Mucosa of gallbladder (tissue), 1 donor: ENCODE data around the gene ARSB. TPM values are rescaled to one million over a fixed set of nuclear protein-coding genes. Genes with fewer than 3 reads are reported as not detected.
"Not testable (repeated sequence)": the region's sequence is repeated elsewhere in the genome, so short reads cannot be mapped to it uniquely, and the experiment has no call there.

Experiments
- DNase-seq: peaks from one replicate; pipeline ENCODE4 v3.0.0-alpha.2; 2020; ENCODE audit warnings: low spot score
- total RNA-seq: library from RNA; stranded (reverse); gene quantifications from one replicate; pipeline ENCODE4 v1.2.1, GENCODE V29; 2021
- donor health status: DM: no; HTN: no; CAD: no.

Gene ARSB
- total RNA-seq, 1 donor from 2014 or later: 13.6 TPM

DNA sequence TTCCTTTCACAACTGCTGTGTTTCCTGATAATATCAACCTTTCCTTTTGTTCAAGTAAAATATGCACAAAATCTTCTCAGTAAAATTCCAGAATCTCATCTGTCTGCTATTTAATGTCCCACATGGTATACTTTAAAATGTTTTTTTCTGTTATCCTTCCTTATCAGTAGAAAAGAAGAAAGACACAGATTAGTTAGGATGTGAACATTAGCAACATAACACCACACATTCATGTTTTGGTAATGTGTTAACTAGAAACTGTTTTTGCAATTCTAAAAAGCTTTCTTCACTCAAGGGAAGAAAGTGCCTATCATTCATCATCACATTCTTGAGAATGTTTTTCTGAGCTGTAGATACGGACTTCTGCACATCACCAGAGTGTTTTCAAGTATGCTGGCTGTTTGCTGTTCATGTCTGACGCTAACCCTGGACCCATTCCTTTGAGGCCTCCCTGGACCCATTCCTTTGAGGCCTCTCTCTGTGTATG, 10.5 kb upstream of the ARSB start:
- no peak for DNase-seq

DNA sequence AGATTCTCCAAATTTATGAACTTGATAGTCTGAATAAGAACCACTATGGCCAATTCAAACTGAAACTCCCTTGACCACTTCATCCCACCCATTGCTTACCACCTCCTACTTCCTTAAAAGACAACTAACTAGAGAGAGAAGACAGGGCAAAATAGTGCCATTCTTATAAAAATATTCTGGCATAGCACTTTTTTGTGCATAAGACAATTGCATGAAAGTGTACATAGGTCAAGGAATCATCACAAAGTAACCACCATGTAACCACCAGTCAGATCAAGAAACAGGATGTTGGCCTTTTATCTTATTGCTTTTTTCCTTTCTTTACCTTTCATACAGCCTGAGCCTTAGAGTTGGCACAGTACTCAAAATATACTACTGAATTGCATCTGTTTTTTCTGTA, 8.1 kb upstream of the ARSB start:
- no peak for DNase-seq

DNA sequence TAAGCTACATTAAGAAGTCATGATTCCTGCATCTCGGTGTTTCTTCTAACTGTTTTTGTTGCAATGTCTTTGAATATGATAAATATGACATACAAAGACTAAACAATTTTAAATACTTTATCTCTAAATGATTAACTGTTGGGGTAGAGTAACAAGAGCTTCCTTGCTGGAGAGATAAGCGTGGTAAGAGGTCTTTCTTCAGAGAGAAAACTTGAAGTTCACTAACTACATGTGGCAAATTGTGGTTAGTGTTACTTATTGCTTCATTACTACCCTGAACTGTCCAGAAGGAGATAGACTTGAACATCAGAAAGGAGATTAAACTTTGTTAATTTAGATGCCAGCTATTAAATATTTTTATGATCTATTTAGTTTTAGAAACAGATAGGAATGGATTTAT, 7.0 kb upstream of the ARSB start:
- DNase-seq: no peak

DNA sequence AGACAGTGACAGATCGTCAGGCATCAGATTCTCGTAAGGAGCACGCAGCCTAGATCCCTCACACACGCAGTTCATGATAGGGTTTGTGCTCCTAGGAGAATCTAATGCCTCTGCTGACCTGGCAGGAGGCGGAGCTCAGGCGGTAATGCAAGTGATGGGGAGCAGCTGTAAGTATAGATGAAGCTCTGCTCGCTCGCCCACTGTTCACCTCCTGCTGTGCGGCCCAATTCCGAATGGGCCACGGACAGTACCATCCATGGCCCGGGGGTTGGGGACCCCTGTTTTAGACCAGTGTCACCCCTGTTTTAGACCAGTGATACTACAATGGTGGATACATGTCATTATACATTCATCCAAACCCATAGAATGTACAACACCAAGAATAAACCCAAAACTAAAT, 4.0 kb upstream of the ARSB start:
- DNase-seq: no peak

DNA sequence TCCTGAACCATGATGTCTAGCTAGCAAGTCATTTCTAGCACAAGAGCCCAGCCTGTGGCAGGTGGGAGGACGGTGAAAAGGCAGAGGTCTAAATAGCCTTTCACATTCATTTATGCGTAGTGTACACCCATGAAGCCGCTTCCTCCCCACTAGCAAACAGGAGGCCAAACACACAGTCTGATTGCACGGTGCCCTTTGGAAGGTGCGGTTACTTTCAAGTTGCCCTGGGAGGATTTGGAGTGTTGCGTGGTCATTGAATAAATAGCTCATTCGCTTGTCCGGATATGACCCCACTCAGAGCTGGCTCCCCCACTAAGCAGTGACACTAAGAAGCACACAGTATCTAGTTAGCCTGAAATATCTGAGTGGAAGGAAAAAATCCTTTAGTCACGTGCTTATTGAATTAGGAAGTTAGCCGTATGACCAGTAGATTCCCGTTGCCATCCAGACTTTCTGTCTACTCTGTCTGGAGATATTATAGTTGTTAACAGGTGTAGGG, 664 bp upstream of the ARSB start:
- peak; percentile 22 for DNase-seq

DNA sequence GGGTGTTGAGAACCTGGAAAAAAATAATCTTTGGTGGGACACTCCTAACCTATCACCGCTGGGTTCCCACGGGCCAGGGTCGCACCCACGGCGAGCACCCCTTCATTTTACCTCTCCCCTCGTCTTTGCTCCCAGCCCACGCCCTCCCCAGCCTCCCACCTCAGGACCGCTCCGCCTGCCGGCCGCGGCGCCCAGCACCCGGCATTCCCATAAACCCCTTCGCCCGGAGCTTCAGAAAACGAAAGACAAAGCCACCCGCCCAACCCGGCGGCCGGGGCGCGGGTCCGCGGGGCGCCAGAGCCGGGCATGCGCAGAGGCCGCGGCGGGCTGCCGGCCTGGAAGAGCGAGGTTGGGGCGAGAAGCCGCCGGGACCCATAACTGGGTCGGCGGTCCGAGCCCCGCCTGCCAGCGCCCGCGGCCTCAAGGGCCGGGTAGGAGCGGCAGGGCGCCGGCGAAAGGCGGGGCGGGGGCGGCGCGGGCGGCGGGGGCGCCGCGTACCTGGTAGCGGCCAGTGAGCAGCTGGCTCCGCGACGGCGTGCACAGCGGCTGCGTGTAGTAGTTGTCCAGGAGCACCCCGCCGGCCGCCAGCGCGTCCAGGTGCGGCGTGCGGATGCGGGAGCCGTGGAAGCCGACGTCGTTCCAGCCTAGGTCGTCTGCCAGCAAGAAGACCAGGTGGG, 533 bp downstream of the ARSB start:
- peak; percentile 84 for DNase-seq

DNA sequence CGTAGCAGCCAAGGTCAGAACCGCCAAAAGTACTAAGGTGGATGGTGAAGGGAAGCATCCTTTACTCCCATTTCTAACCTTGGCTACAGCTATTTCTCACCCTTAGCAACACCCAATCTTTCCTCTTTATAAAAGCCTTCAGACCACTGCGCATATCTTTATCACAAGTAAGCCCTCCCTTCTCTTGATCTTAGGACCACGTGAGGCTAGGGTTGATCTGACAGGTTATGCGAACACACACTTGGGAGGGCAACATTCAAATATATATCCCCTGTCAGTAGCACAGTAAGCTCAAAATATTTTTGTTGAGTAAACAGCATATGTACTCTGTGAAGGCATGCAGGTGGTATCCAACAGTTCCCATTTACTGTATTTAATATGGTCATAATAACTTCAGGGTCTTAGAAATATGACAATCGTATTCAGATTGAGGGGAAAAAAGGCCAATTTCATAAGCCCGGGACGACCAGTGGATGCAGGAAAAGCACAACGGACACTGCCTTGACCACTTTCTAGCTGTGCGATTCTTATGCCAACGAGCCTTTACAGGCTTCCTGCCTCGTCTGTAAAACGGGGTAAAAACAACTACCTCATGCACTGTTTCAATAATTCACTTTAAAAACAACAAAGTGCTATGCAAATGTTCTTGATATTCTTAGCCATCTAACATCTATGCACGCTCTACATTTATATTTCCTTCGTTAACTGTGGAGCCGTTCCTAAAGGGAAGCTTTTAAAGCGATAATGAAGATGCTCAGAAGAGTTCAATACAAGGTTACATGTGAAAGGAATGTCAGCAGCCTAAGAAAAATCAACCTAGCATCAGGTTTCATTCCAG, 1.3 kb downstream of the ARSB start:
- no peak for DNase-seq

DNA sequence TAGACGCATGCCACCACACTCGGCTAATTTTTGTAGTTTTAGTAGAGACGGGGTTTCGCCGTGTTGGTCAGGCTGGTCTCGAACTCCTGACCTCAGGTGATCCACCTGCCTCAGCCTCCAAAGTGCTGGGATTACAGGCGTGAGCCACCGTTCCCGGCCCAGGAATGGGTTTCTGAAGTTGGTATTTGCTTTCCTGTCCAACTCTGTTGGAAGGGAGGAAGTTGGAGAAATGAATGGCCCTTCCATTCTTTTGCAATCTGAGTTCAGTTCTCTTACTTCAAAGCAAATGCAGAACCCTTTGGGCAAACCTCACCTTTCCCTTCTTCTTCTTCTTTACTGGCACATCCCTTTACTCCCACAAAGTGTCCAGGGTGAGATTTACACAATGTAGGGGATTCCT, 1.9 kb downstream of the ARSB start:
- not testable (repeated sequence) for DNase-seq

DNA sequence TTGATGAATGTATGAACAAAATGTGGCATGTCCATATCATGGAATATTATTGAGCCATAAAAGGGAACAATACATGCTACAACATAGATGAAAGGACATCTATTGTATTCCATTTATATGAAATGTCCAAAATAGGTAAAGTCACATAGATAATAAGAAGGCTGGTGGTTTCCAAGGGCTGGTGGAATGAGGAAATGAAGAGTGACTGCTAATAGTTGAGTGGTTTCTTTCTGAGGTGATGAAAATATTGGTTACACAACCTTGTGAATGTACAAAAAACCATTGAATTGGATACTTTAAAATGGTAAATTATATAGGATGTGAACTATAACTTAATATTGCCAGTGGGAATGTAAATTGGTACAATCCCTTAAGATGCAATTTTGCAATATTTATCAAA, 5.2 kb downstream of the ARSB start:
- no peak for DNase-seq

DNA sequence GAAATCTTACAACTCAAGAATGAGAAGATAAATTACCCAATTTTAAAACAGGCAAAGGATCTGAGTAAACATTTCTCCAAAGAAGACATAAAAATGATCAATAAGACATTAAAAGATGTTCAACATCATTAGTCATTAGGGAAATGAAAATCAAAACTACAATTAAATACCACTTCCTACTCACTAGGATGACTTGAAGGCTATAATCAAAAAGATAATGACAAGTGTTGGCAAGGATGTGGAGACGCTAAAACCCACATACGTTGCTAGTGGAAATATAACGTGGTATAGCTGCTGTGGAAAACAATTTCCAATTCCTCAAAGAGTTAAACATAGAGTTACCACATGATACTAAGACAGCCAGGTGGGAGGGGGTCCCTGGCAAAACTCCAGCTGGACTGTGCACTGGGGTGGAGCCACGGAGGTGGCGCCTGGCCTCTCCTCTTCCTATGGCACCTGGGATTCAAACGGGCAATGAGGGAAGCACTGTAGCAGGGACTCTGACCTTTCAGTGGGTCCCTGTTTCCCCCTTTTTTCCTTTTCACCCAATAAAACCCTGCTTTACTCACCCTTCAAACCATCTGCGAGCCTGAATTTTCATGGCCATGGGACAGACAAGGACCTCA, 5.9 kb downstream of the ARSB start:
- DNase-seq: no peak

DNA sequence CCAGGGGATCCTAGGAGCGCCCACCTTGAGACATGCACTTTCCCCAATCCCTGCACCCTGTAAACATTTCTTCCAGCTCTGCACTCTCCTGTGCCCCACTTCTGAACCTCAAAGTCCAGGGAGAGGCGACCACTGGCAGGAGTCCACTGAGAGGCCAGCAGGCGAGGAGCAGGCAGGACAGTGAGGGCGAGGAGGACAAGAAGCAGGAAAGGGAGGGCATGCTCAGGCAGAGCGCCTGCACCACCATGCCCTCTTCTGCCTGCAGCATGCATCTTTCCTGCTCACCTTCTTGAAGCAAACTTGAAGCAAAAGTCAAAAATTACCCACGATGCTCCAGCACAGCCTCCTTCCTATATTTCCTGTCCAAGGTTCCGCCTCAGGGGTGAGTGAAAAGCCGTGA, 10.1 kb downstream of the ARSB start:
- DNase-seq: no peak

DNA sequence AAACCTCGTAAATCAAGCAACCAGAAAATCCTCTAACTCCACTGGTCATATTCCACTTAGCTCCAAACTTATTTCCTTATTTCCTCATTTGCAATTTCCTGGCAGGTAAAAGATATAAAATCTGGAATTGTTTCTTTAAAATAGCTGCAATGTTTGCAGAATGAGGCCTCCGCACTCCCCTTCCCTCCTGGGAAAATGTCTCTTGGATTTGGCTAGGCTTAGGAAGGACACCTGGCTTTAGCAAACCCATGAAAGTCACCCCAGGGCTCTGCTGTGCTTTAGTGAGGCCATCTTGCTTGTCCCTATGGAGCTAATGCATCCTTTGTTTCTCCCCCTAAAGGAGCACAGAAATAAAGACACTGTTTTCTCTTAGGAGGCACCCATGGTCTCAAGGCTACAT, 10.5 kb downstream of the ARSB start:
- DNase-seq: no peak

DNA sequence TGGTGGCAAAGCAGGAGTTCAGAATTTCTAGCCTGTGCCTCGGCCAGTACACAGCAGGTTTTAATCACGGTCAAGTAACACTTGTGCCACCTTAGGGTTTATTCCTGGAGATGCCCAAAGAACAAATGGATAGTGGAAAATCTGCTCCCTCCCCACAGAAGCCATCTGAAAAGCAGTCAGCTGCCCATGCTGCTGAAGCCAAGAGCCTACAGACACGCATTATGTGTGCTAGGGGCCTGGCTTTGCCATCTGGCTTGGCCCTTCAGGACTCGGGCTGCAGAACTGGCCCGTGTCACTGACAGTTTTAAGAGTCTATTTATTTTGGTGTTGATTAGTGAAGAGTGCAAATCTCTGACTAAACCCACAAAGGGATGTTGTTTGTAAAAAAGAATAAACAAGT, 11.1 kb downstream of the ARSB start:
- no peak for DNase-seq

DNA sequence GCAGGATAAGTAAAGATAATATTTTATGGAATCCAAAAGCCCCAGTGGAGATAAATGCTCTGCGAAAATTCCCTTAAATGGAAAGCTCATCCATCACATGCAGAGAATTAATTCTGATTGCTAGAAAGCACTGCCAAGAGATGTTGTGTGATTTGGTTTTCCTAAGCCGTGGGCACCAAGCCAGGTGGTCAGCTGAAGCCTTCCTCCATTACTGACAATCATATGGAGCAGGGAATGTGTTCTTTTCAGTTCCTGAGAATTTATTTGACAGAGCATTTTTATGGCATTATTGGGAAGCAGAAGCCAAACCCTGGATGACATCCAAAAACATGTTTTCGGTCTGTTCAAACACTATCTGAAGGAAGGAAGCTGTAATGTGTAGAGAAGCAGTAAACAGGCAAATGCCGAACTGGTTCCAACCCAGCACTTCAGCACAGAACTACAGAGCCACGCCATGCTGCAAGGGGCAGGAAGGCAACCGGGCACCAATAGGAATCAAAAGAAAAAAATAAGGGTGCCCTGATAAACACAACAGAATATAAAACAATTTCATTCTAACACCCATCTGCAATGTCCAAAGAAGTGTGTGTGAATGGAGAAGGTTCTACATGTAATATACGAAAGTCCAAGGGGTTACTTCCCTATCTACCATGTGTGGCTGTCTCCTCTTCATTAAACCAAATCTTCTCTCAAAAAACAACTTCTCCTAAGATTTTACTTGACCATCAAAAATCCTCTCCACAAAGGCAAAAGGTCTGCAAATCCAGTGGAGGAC, 12.3 kb downstream of the ARSB start:
- DNase-seq: no peak

DNA sequence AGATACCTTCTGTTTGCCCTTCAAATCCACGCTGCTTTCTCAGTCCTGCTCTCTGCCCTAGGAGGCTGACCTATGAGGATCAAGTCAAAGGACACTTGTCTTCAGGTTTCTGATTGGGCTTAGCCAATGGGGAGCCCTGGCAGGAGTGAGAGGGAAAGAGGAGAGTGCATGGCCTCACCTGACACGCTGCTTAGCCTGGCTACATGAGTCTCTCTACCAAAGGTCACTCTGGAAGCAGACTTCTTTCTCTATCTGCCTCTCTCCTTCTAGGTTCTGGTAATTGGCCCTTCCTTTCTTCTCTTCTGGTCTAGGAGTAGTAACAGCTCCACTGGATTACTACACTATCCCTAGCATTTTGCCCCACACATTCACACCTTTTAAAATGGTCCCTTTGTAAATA, 13.1 kb downstream of the ARSB start:
- no peak for DNase-seq

DNA sequence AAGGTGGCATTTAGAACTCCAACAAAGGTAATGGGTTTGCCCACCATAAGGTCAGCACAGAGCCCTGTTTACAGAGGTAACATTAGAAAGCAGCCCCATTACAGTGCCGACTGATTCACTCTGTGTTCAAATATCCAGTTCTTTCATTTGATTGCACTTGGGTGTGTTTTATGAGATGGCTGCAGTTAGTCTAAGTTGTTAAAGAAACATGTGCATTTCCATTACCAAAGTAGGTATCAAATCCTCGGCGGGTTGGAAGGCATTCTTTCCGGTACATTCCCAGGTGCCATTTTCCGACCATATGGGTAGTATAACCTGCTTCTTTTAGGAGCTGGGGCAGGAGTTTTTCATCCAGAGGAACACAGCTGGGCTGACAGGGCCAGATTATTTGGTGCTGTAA, 16.3 kb downstream of the ARSB start:
- DNase-seq: no peak

DNA sequence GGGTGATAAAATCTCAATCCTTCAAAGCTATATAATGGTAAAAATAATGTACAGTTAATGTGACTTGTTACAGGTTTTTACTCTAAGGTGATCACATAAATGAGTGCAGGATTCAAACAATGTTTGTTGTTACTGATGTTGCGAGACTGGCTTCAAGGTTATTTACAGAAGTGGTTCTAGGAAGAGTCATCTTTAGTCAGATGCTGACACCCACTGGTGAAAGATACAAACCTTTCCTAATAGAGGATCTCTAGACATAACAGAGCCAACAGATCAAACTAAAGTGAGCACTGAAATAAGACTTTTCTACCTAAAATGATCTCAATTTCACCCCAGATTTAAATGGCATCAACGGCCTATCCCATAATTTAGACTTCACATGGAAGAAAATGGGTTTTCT, 20.2 kb downstream of the ARSB start:
- DNase-seq: peak; percentile 39

DNA sequence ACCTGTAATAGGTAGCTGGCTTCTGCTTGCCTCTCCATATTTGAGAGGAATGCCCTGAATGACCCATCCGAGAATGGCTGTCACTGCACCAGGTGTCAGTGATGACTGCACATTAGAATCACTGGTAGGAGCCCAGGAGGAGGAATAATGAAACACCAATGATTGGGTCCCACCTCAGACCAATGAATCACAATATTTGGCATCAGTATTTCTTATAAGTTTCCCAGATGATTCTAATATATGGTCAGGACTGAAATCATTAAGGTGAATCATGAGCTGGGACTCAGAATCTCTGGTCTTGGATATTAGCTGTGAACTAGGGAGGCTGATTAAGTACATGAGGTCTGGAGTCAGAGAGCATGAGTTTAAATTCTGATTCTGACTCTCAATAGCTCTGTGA, 23.4 kb downstream of the ARSB start:
- DNase-seq: no peak

DNA sequence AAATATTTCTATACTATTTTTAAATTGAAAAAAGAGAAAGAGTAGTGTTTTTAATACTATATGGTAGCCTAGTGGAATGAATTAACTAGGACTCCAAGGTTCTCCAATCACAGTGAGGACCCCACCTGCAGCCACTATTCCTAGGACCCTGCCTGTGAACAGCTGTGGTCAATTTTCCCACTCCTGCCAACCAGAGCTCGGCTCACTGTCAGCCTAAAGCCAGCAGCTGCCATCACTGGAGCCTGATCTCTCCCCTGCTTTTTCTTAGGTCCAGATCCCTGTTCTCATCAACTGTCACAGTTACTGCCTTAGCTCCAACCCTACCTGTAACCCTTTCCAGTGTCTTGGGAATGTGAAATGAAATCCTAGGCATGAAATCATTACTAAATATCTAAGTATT, 25.3 kb downstream of the ARSB start:
- no peak for DNase-seq

DNA sequence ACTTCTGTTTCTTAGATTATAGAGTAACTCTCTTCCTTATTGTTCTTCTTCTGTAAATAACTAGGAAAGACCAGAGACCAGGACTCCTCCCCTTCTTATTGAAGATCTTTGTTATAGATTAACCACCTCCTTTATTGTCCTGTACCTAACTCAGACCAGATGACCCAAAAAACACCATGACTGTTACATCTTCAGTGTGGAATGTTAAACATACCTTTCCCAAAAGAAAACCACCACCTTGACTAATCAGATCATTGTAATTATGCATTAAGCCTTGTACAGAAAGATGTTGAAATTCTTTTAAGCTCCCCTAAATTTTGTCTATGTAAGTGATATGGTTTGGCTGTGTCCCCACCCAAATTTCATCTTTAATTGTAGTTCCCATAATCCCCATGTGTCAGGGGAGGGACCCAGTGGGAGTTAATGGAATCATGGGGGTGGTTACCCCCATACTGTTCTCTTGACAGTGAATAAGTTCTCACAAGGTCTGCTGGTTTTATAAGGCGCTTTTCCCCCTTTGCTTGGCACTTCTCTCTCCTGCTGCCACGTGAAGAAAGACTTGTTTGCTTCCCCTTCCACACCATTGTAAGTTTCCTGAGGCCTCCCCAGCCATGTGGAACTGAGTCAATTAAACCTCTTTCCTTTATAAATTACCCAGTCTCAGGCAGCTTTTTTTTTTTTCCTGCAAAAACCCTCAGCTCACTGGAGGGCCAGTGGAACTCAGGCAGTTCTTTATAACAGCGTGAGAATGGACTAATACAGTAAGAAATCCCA, 26.3 kb downstream of the ARSB start:
- no peak for DNase-seq

DNA sequence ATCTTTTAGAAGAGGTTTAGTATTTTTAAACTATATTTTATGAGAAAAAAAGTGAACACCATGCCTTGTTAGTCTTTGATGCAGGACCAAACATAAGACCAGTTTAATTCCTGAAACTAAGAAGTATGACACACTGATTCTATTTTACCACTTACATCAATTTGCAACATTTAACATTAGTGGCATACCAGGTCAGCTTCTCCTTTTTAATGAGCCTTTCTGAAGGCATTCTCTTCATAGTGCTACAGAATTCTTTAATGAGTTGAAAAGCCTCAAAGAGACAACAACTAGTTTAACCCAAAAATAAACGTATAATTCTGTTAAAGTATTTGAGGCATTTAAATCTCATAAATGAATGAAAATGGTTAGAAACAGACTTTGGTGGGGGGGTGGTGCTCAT, 28.2 kb downstream of the ARSB start:
- no peak for DNase-seq
